Measurements from ENCODE around the gene CEACAM7. TPM values are rescaled to one million over a fixed set of nuclear protein-coding genes. Genes with fewer than 3 reads are reported as not detected.

The CEACAM7 gene
- total RNA-seq, 2 experiments from 2014 or later: not detected

DNA sequence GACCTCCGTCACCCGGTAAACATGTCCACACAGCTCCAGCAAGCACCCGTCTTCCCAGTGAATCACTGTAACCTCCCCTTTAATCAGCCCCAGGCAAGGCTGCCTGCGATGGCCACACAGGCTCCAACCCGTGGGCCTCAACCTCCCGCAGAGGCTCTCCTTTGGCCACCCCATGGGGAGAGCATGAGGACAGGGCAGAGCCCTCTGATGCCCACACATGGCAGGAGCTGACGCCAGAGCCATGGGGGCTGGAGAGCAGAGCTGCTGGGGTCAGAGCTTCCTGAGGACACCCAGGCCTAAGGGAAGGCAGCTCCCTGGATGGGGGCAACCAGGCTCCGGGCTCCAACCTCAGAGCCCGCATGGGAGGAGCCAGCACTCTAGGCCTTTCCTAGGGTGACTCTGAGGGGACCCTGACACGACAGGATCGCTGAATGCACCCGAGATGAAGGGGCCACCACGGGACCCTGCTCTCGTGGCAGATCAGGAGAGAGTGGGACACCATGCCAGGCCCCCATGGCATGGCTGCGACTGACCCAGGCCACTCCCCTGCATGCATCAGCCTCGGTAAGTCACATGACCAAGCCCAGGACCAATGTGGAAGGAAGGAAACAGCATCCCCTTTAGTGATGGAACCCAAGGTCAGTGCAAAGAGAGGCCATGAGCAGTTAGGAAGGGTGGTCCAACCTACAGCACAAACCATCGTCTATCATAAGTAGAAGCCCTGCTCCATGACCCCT lies 11.3 kb upstream of the CEACAM7 start:
- Mint-ChIP-seq H3K36me3 (ENCODE audit: low read depth) (no peaks in the 10 kb centered on the region), H3K4me3 (no peak overlapping the region), H3K27ac (no peak overlapping the region), H3K4me1 (ENCODE audit: low read depth) (no peaks in the 10 kb centered on the region), H3K9me3 (ENCODE audit: insufficient read depth) (no peaks in the 10 kb centered on the region), H3K27me3 (ENCODE audit: low read depth) (peaks cover 7% of the 10 kb centered on the region)
- DNase-seq (no peak), ATAC-seq (no peak)
- ChIA-PET POLR2A (interaction anchor here (0.6 kb wide), 1 partner anchor 559 kb away, joined by 3 read pairs; no protein-coding TSS in a partner anchor), CTCF (interaction anchor here (1.5 to 2.3 kb wide), 2 partner anchors 54 to 58 kb away, joined by 3 to 10 read pairs; no protein-coding TSS in a partner anchor)

GRCh38 chr19:41698746-41699230 lies 10.7 kb upstream of the CEACAM7 start:
- Mint-ChIP-seq H3K4me3 (no peak overlapping the region), H3K4me1 (ENCODE audit: low read depth) (no peaks in the 10 kb centered on the region), H3K27me3 (ENCODE audit: low read depth) (peaks cover 7% of the 10 kb centered on the region), H3K9me3 (ENCODE audit: insufficient read depth) (no peaks in the 10 kb centered on the region), H3K36me3 (ENCODE audit: low read depth) (no peaks in the 10 kb centered on the region), H3K27ac (no peak overlapping the region)
- ATAC-seq: no peak
- ChIA-PET CTCF (interaction anchor here (0.7 to 1.8 kb wide), 3 partner anchors 8 to 57 kb away, joined by 3 to 6 read pairs (median 4); no protein-coding TSS in a partner anchor), POLR2A (interaction anchor here (0.6 kb wide), 1 partner anchor 559 kb away, joined by 3 read pairs; no protein-coding TSS in a partner anchor)
- no peak for DNase-seq

GRCh38 chr19:41697198-41697855 lies 9.3 kb upstream of the CEACAM7 start:
- ATAC-seq: no peak
- Mint-ChIP-seq H3K36me3 (ENCODE audit: low read depth) (no peaks in the 10 kb centered on the region), H3K27ac (no peak overlapping the region), H3K9me3 (ENCODE audit: insufficient read depth) (no peaks in the 10 kb centered on the region), H3K27me3 (ENCODE audit: low read depth) (peaks cover 12% of the 10 kb centered on the region), H3K4me3 (no peak overlapping the region), H3K4me1 (ENCODE audit: low read depth) (no peaks in the 10 kb centered on the region)
- CTCF ChIA-PET: interaction anchor here (1.8 kb wide), 1 partner anchor 10 kb away, joined by 6 read pairs; no protein-coding TSS in a partner anchor
- POLR2A ChIA-PET: no interaction called here
- DNase-seq: no peak

DNA sequence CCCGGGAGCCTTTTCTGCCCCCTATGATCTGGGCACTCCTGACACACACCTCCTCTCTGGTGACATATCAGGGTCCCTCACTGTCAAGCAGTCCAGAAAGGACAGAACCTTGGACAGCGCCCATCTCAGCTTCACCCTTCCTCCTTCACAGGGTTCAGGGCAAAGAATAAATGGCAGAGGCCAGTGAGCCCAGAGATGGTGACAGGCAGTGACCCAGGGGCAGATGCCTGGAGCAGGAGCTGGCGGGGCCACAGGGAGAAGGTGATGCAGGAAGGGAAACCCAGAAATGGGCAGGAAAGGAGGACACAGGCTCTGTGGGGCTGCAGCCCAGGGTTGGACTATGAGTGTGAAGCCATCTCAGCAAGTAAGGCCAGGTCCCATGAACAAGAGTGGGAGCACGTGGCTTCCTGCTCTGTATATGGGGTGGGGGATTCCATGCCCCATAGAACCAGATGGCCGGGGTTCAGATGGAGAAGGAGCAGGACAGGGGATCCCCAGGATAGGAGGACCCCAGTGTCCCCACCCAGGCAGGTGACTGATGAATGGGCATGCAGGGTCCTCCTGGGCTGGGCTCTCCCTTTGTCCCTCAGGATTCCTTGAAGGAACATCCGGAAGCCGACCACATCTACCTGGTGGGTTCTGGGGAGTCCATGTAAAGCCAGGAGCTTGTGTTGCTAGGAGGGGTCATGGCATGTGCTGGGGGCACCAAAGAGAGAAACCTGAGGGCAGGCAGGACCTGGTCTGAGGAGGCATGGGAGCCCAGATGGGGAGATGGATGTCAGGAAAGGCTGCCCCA lies 8.5 kb upstream of the CEACAM7 start:
- Mint-ChIP-seq H3K27ac (no peak overlapping the region), H3K4me3 (no peak overlapping the region), H3K36me3 (ENCODE audit: low read depth) (no peaks in the 10 kb centered on the region), H3K9me3 (ENCODE audit: insufficient read depth) (no peaks in the 10 kb centered on the region), H3K27me3 (ENCODE audit: low read depth) (peaks cover 13% of the 10 kb centered on the region), H3K4me1 (ENCODE audit: low read depth) (no peaks in the 10 kb centered on the region)
- DNase-seq (peak; percentile 44), ATAC-seq (no peak)
- CTCF ChIA-PET: no interaction called here
- POLR2A ChIA-PET: no interaction called here

DNA sequence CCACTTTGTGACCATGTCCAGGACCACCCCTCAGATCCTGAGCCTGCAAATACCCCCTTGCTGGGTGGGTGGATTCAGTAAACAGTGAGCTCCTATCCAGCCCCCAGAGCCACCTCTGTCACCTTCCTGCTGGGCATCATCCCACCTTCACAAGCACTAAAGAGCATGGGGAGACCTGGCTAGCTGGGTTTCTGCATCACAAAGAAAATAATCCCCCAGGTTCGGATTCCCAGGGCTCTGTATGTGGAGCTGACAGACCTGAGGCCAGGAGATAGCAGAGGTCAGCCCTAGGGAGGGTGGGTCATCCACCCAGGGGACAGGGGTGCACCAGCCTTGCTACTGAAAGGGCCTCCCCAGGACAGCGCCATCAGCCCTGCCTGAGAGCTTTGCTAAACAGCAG lies 7.7 kb upstream of the CEACAM7 start:
- H3K4me3 Mint-ChIP-seq: no peak overlapping the region
- CTCF ChIA-PET: interaction anchor here (1.1 kb wide), 1 partner anchor 11 kb away, joined by 4 read pairs; no protein-coding TSS in a partner anchor
- no peaks in the 10 kb centered on the region for H3K9me3 Mint-ChIP-seq (ENCODE audit: insufficient read depth)
- no peaks in the 10 kb centered on the region for H3K4me1 Mint-ChIP-seq (ENCODE audit: low read depth)
- H3K27me3 Mint-ChIP-seq (ENCODE audit: low read depth): peaks cover 16% of the 10 kb centered on the region
- no peak overlapping the region for H3K27ac Mint-ChIP-seq
- no peaks in the 10 kb centered on the region for H3K36me3 Mint-ChIP-seq (ENCODE audit: low read depth)
- DNase-seq (no peak), ATAC-seq (no peak)
- POLR2A ChIA-PET: no interaction called here

DNA sequence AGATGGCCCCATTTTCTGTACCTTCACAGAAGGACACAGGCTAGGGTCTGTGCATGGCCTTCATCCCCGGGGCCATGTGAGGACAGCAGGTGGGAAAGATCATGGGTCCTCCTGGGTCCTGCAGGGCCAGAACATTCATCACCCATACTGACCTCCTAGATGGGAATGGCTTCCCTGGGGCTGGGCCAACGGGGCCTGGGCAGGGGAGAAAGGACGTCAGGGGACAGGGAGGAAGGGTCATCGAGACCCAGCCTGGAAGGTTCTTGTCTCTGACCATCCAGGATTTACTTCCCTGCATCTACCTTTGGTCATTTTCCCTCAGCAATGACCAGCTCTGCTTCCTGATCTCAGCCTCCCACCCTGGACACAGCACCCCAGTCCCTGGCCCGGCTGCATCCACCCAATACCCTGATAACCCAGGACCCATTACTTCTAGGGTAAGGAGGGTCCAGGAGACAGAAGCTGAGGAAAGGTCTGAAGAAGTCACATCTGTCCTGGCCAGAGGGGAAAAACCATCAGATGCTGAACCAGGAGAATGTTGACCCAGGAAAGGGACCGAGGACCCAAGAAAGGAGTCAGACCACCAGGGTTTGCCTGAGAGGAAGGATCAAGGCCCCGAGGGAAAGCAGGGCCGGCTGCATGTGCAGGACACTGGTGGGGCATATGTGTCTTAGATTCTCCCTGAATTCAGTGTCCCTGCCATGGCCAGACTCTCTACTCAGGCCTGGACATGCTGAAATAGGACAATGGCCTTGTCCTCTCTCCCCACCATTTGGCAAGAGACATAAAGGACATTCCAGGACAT lies 7.0 kb upstream of the CEACAM7 start:
- Mint-ChIP-seq H3K4me1 (ENCODE audit: low read depth) (no peaks in the 10 kb centered on the region), H3K27me3 (ENCODE audit: low read depth) (peaks cover 16% of the 10 kb centered on the region)

GRCh38 chr19:41694196-41694595 lies 6.1 kb upstream of the CEACAM7 start:
- H3K4me3 Mint-ChIP-seq: no peak overlapping the region
- no peaks in the 10 kb centered on the region for H3K4me1 Mint-ChIP-seq (ENCODE audit: low read depth)
- peaks cover 16% of the 10 kb centered on the region for H3K27me3 Mint-ChIP-seq (ENCODE audit: low read depth)
- ChIA-PET POLR2A (no interaction called here), CTCF (interaction anchor here (1.0 to 3.6 kb wide), 2 partner anchors 13 to 52 kb away, joined by 4 to 23 read pairs; no protein-coding TSS in a partner anchor)
- DNase-seq (no peak), ATAC-seq (no peak)
- H3K36me3 Mint-ChIP-seq (ENCODE audit: low read depth): no peaks in the 10 kb centered on the region
- H3K27ac Mint-ChIP-seq: no peak overlapping the region
- no peaks in the 10 kb centered on the region for H3K9me3 Mint-ChIP-seq (ENCODE audit: insufficient read depth)

More for the DNA sequence above, 7.0 kb upstream of the CEACAM7 start:
- ATAC-seq: no peak
- POLR2A ChIA-PET: no interaction called here
- Mint-ChIP-seq H3K4me3 (no peak overlapping the region), H3K9me3 (ENCODE audit: insufficient read depth) (no peaks in the 10 kb centered on the region), H3K27ac (no peak overlapping the region), H3K36me3 (ENCODE audit: low read depth) (no peaks in the 10 kb centered on the region)
- DNase-seq: no peak
- CTCF ChIA-PET: interaction anchor here (1.1 kb wide), 1 partner anchor 12 kb away, joined by 4 read pairs; no protein-coding TSS in a partner anchor

DNA sequence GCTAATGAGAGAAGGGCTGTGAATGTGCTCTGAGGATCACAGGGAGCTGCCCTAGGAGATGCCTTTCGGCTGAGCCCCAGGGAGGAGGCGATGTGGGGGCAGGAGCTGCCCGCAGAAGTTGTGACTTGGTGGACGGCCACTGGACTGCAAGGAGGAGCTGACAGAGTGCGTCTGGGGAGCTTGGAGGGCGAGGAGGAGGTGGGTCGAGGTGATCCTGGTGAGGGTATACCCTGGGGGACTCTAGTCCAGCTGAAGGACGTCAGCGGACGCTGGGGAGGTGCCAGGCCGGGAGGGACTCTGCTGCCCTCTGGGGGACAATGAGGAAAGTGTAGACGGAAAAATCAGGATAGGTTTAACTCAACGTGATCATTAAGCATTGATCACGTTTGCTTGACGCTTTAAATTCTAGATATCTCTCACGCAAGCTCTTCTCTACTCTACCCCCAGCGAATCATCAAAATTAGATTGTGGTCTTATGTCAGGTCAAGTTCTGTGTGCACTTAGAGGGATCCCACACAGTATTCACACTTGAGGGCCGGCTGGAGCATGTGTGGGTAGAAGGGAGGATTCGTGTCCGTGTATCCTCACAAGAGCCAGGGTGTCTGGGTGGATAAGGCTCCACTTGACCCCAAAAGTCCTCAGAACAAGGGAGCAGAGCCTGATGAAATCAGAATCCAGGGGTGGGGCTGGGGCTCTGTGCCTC lies 3.3 kb upstream of the CEACAM7 start:
- Mint-ChIP-seq H3K4me1 (ENCODE audit: low read depth) (no peaks in the 10 kb centered on the region), H3K36me3 (ENCODE audit: low read depth) (no peaks in the 10 kb centered on the region), H3K27me3 (ENCODE audit: low read depth) (peaks cover 9% of the 10 kb centered on the region), H3K4me3 (no peak overlapping the region), H3K9me3 (ENCODE audit: insufficient read depth) (no peaks in the 10 kb centered on the region), H3K27ac (no peak overlapping the region)
- ChIA-PET CTCF (interaction anchor here (0.9 to 3.6 kb wide), 9 partner anchors 9 to 62 kb away, joined by 3 to 30 read pairs (median 3); no protein-coding TSS in a partner anchor), POLR2A (no interaction called here)
- DNase-seq (peak; percentile 41), ATAC-seq (peak; percentile 27)

DNA sequence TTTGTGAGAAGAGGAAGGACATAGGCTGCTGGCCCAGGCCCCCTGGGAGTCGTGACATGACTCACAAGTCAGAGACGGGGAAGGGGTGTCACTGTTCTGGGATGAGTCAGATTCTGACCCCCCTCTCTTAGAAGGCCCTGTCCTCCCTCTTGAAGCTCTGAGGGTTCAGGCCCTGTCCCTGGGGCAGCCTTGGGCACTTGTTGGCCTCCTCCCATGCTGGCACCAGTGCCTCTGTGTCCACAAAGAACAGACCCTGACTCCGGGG lies 2.7 kb upstream of the CEACAM7 start:
- Mint-ChIP-seq H3K27me3 (ENCODE audit: low read depth) (peaks cover 9% of the 10 kb centered on the region), H3K4me3 (no peak overlapping the region), H3K4me1 (ENCODE audit: low read depth) (no peaks in the 10 kb centered on the region), H3K27ac (no peak overlapping the region), H3K36me3 (ENCODE audit: low read depth) (no peaks in the 10 kb centered on the region), H3K9me3 (ENCODE audit: insufficient read depth) (no peaks in the 10 kb centered on the region)
- CTCF ChIA-PET: interaction anchor here (0.9 to 3.6 kb wide), 7 partner anchors 8 to 63 kb away, joined by 3 to 30 read pairs (median 4); no protein-coding TSS in a partner anchor
- ATAC-seq (no peak), DNase-seq (no peak)
- POLR2A ChIA-PET: no interaction called here

DNA sequence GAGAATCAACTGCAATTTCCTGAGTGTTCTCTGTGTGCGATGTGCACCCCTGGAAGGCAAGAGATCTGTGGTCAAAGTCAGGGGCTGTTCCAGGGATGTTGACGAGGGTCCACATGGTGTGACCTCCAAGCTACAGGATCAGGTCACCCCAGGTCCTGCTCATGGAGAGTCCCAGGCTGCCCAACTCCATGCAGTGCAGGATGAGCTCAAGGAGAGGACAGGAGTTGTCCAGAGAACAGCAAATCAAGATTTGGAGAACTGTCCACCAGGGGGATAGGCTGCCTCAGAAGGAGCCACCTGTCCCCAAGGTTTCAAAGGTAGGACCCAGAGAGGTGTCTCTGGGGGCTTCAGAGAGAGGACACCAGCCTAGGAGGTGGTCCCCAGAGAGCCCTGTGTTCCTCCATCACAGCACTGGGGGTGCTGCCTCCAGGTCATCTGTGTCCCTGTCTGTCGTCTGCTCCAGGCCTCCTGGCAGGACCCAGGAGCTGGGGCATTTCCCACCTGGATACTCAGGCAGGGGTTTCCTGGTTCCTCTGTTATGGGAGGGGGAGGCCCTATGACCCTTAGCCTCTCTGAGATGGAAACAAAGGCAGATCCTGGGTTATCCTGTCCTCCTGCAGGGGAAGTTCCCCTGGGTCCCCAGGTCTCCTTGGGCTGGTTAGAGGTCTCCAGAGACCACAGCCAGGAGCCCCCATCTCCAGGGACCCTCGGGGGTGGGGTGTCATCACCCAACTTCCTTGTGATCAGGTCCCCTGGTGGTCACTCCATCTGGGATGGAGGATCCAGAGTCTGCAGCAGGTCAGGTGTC lies 2.1 kb upstream of the CEACAM7 start:
- no peaks in the 10 kb centered on the region for H3K9me3 Mint-ChIP-seq (ENCODE audit: insufficient read depth)
- no peak for DNase-seq
- H3K4me1 Mint-ChIP-seq (ENCODE audit: low read depth): no peaks in the 10 kb centered on the region
- H3K27me3 Mint-ChIP-seq (ENCODE audit: low read depth): peaks cover 9% of the 10 kb centered on the region
- ChIA-PET POLR2A (no interaction called here), CTCF (interaction anchor here (1.4 to 2.6 kb wide), 4 partner anchors 11 to 63 kb away, joined by 3 to 30 read pairs (median 5); no protein-coding TSS in a partner anchor)
- H3K36me3 Mint-ChIP-seq (ENCODE audit: low read depth): no peaks in the 10 kb centered on the region
- ATAC-seq: no peak
- no peak overlapping the region for H3K27ac Mint-ChIP-seq
- no peak overlapping the region for H3K4me3 Mint-ChIP-seq

Data from activated CD8-positive, alpha-beta T cell treated with anti-CD3 and anti-CD28 coated beads, Interleukin-2, amount 10 ng/mL, durations not matched to agents 7 days and 5 days (primary cell).